H1 (cell line): ENCODE measurements around the gene CEBPG. TPM values are rescaled to one million over a fixed set of nuclear protein-coding genes. Genes with fewer than 3 reads are reported as not detected.

Experiments used
- CTCF ChIA-PET: fragments of 300-600 bp; sonication (Branson Sonifier 250); formaldehyde crosslinking; loops from one replicate; lab custom pipeline; 2021; ENCODE audit not compliant: partially characterized antibody; lab: Charles Lee
- POLR2A ChIA-PET: fragments of 300-600 bp; sonication (Branson Sonifier 250); formaldehyde crosslinking; loops from one replicate; lab custom pipeline; 2021; ENCODE audit warnings: inconsistent platforms; ENCODE audit not compliant: partially characterized antibody; lab: Charles Lee
- DNase-seq, 2 experiments: peaks; one replicate each; pipeline versions ENCODE4 v3.0.0 to v3.0.0-alpha.2; 2010 to 2022; ENCODE audit warnings: low spot score in 2 of 2, low read depth in 1 of 2, mixed read lengths in 1 of 2
- FAIRE-seq: peaks from 2 replicates; lab custom pipeline; 2011; peaks lifted over from hg19 to GRCh38; lab: Jason Lieb, UNC
- H2AFZ ChIP-seq: 2 replicates; pipeline ENCODE4 v1.8.1; 2012; ENCODE audit warnings: low read length, inconsistent platforms
- H2AK5ac ChIP-seq: 2 replicates; pipeline ENCODE4 v1.6.1; 2013; ENCODE audit warnings: low read depth, low read length
- H2BK120ac ChIP-seq: replicated peaks from 2 replicates; pipeline ENCODE3; 2013; ENCODE audit warnings: low read depth, low read length, inconsistent platforms
- H2BK12ac ChIP-seq: 2 replicates; pipeline ENCODE4 v1.6.1; 2013; ENCODE audit warnings: low read depth, low read length
- H2BK15ac ChIP-seq: 2 replicates; pipeline ENCODE4 v1.6.1; 2013; ENCODE audit warnings: low read length
- H2BK20ac ChIP-seq: 2 replicates; pipeline ENCODE4 v1.6.1; 2013; ENCODE audit warnings: low read length
- H2BK5ac ChIP-seq: 2 replicates; pipeline ENCODE4 v1.6.1; 2013; ENCODE audit warnings: low read depth, low read length
- H3K14ac ChIP-seq: 2 replicates; pipeline ENCODE4 v1.6.1; 2013; ENCODE audit warnings: inconsistent platforms; ENCODE audit not compliant: insufficient read length
- H3K18ac ChIP-seq: 2 replicates; pipeline ENCODE4 v1.6.1; 2013; ENCODE audit warnings: low read length; ENCODE audit errors: extremely low read depth
- H3K23ac ChIP-seq: 2 replicates; pipeline ENCODE4 v1.6.1; 2013; ENCODE audit warnings: inconsistent platforms; ENCODE audit not compliant: insufficient read length
- H3K23me2 ChIP-seq: 2 replicates; pipeline ENCODE4 v1.6.1; 2013; ENCODE audit warnings: low read depth, low read length
- H3K27ac ChIP-seq: 2 replicates; pipeline ENCODE4 v1.6.1; 2011; ENCODE audit warnings: low read depth, low read length, inconsistent platforms
- H3K27me3 ChIP-seq, 4 experiments: replicated peaks in 1 of 4; 1 replicate in 1 of 4; 2 replicates in 3 of 4; pipeline versions ENCODE4 v1.6.1 to v1.8.1; 2011 to 2013; ENCODE audit warnings: low read length in 3 of 4, mild to moderate bottlenecking in 3 of 4, inconsistent platforms in 2 of 4, mixed read lengths in 2 of 4, moderate library complexity in 1 of 4; ENCODE audit not compliant: control insufficient read depth in 3 of 4, insufficient read depth in 3 of 4; ENCODE audit errors: extremely low read depth in 1 of 4
- H3K36me3 ChIP-seq, 4 experiments: 2 replicates each; pipeline versions ENCODE4 v1.6.1 to v1.8.1; 2011 to 2013; ENCODE audit warnings: mild to moderate bottlenecking in 4 of 4, low read length in 3 of 4, moderate library complexity in 2 of 4, control low read depth in 1 of 4, inconsistent platforms in 1 of 4; ENCODE audit not compliant: insufficient read depth in 4 of 4, control insufficient read depth in 2 of 4
- H3K4ac ChIP-seq: replicated peaks from 2 replicates; pipeline ENCODE3; 2013; ENCODE audit warnings: low read length, low read depth, mixed read lengths, inconsistent platforms; ENCODE audit not compliant: insufficient read length
- H3K4me1 ChIP-seq, 4 experiments: replicated peaks in 1 of 4; 1 replicate in 1 of 4; 2 replicates in 3 of 4; pipeline versions ENCODE4 v1.6.1 to v1.8.1; 2011 to 2013; ENCODE audit warnings: low read length in 3 of 4, inconsistent platforms in 2 of 4, mixed read lengths in 1 of 4; ENCODE audit not compliant: insufficient read depth in 4 of 4, control insufficient read depth in 3 of 4
- H3K4me2 ChIP-seq, 2 experiments: 2 replicates each; pipeline versions ENCODE4 v1.6.1 to v1.8.1; 2011 to 2013; ENCODE audit warnings: low read depth in 2 of 2, low read length in 2 of 2, control low read depth in 1 of 2, inconsistent platforms in 1 of 2, mild to moderate bottlenecking in 1 of 2; ENCODE audit not compliant: insufficient read depth in 1 of 2
- H3K4me3 ChIP-seq, 4 experiments: fragments of 200-600, 300-600 bp in 1 of 4; sonication (generic), shearing (Covaris generic), sonication (Bioruptor Twin) in 1 of 4; 2 replicates each; pipeline versions ENCODE4 v1.5.1 to v1.8.1; 2011 to 2016; ENCODE audit warnings: low read length in 4 of 4, low read depth in 3 of 4, control low read depth in 2 of 4, inconsistent platforms in 2 of 4, mild to moderate bottlenecking in 2 of 4, mixed read lengths in 1 of 4, moderate library complexity in 1 of 4; ENCODE audit not compliant: insufficient read depth in 2 of 4; ENCODE audit errors: extremely low read depth in 1 of 4
- H3K56ac ChIP-seq: replicated peaks from 2 replicates; pipeline ENCODE3; 2013; ENCODE audit warnings: low read depth, mild to moderate bottlenecking, mixed read lengths, low read length, inconsistent platforms; ENCODE audit not compliant: insufficient read length
- H3K79me1 ChIP-seq: 2 replicates; pipeline ENCODE4 v1.6.1; 2013; ENCODE audit warnings: low read depth, low read length, control low read depth
- H3K79me2 ChIP-seq, 2 experiments: 2 replicates each; pipeline versions ENCODE4 v1.6.1 to v1.8.1; 2012 to 2013; ENCODE audit warnings: low read length in 2 of 2, mild to moderate bottlenecking in 2 of 2, inconsistent platforms in 1 of 2; ENCODE audit not compliant: insufficient read depth in 2 of 2, control insufficient read depth in 1 of 2
- H3K9ac ChIP-seq, 4 experiments: replicated peaks in 1 of 4; 1 replicate in 1 of 4; 2 replicates in 3 of 4; pipeline versions ENCODE4 v1.6.1 to v1.8.1; 2011 to 2013; ENCODE audit warnings: low read depth in 3 of 4, low read length in 3 of 4, control low read depth in 2 of 4, mild to moderate bottlenecking in 2 of 4, moderate library complexity in 2 of 4, inconsistent platforms in 1 of 4; ENCODE audit errors: extremely low read depth in 1 of 4
- H3K9me3 ChIP-seq, 2 experiments: 2 replicates each; pipeline versions ENCODE4 v1.6.1 to v1.8.1; 2012 to 2013; ENCODE audit warnings: mild to moderate bottlenecking in 2 of 2, moderate library complexity in 2 of 2, control low read depth in 1 of 2, inconsistent platforms in 1 of 2, low read depth in 1 of 2, low read length in 1 of 2, mixed read lengths in 1 of 2; ENCODE audit not compliant: insufficient read depth in 2 of 2
- H4K20me1 ChIP-seq, 2 experiments: replicated peaks in 1 of 2; 2 replicates each; pipeline versions ENCODE3 to v1.8.1; 2011 to 2013; ENCODE audit warnings: inconsistent platforms in 2 of 2, low read length in 2 of 2, mild to moderate bottlenecking in 1 of 2; ENCODE audit not compliant: insufficient read depth in 2 of 2, control insufficient read depth in 1 of 2
- H4K5ac ChIP-seq: 2 replicates; pipeline ENCODE4 v1.6.1; 2013; ENCODE audit warnings: low read length, low read depth, mixed read lengths, inconsistent platforms; ENCODE audit not compliant: insufficient read length
- H4K8ac ChIP-seq: 2 replicates; pipeline ENCODE4 v1.8.0; 2013; ENCODE audit warnings: mild to moderate bottlenecking, moderate library complexity, low read length, inconsistent platforms; ENCODE audit not compliant: insufficient read depth; ENCODE audit errors: extremely low read depth
- H4K91ac ChIP-seq: replicated peaks from 2 replicates; pipeline ENCODE3; 2013; ENCODE audit warnings: low read length, mixed read lengths, inconsistent platforms; ENCODE audit not compliant: insufficient read length
- CBX5 ChIP-seq: fragments of 300-800, 300-1000 bp; sonication (generic); IDR thresholded peaks from 2 replicates; pipeline ENCODE4 v1.7.1; 2016; ENCODE audit warnings: antibody characterized with exemption, low read length, low read depth
- CHD1 ChIP-seq: IDR thresholded peaks from 2 replicates; pipeline ENCODE4 v1.6.1; 2012; ENCODE audit warnings: low read depth, low read length, improper control_type of control experiment
- CREB1 ChIP-seq: IDR thresholded peaks from 2 replicates; pipeline ENCODE4 v1.6.1; 2012; ENCODE audit warnings: inconsistent platforms
- GABPA ChIP-seq: IDR thresholded peaks from 2 replicates; pipeline ENCODE4 v1.6.1; 2011; ENCODE audit warnings: mild to moderate bottlenecking, low read length, moderate library complexity, borderline replicate concordance; ENCODE audit not compliant: insufficient read depth
- HDAC2 ChIP-seq, 2 experiments: fragments of 300-600 bp in 1 of 2; sonication (generic) in 1 of 2; IDR thresholded peaks; 2 replicates each; pipeline ENCODE4 v1.6.1; 2011 to 2012; ENCODE audit warnings: low read depth in 2 of 2, low read length in 2 of 2, mild to moderate bottlenecking in 2 of 2, moderate library complexity in 2 of 2, borderline replicate concordance in 1 of 2, inconsistent platforms in 1 of 2
- KDM4A ChIP-seq: IDR thresholded peaks from one replicate; pipeline ENCODE4 v1.7.1; 2012; ENCODE audit warnings: low read depth, mild to moderate bottlenecking, moderate library complexity, low read length, inconsistent platforms; ENCODE audit not compliant: severe bottlenecking
- NRF1 ChIP-seq: IDR thresholded peaks from 2 replicates; pipeline ENCODE4 v1.6.1; 2011; ENCODE audit warnings: mild to moderate bottlenecking, low read depth, low read length, improper control_type of control experiment
- PHF8 ChIP-seq: fragments of 200-600 bp; sonication (generic); conservative IDR thresholded peaks from 2 replicates; pipeline ENCODE4 v1.7.1; 2012; ENCODE audit warnings: low read depth, mild to moderate bottlenecking, inconsistent platforms, low read length, moderate library complexity
- SAP30 ChIP-seq: fragments of 300-600 bp; sonication (generic); IDR thresholded peaks from 2 replicates; pipeline ENCODE4 v1.7.1; 2012; ENCODE audit warnings: low read length, moderate library complexity, mild to moderate bottlenecking, inconsistent platforms; ENCODE audit not compliant: insufficient read depth, insufficient replicate concordance
- SP1 ChIP-seq: IDR thresholded peaks from 2 replicates; pipeline ENCODE4 v1.6.1; 2011; ENCODE audit warnings: low read depth, low read length
- WGBS, 2 experiments: shearing (Covaris generic) in 1 of 2; methylation state at CpG; one replicate each; pipeline versions ENCODE4 v1.1.6 to v1.1.7; 2013 to 2015; ENCODE audit warnings: low lambda C conversion rate in 2 of 2, mixed read lengths in 2 of 2, inconsistent platforms in 1 of 2, low coverage in 1 of 2, missing lambda C conversion rate in 1 of 2; ENCODE audit not compliant: insufficient replicate concordance in 2 of 2, insufficient coverage in 1 of 2, insufficient read length in 1 of 2; ENCODE audit errors: extremely low coverage in 1 of 2, missing lambda C conversion rate in 1 of 2; 5-methylcytosine and 5-hydroxymethylcytosine counted together
- polyA plus RNA-seq, 7 experiments: library from polyadenylated mRNA; depleted of rRNA in 3 of 7; stranded (reverse) in 5 of 7; unstranded in 2 of 7; fragments of >200 nt in 5 of 7; fragments of 200-250 nt in 2 of 7; gene quantifications; 1 replicate in 5 of 7; 2 replicates in 1 of 7; 4 replicates in 1 of 7; pipeline versions ENCODE4 v1.2.1 to v1.2.3, GENCODE V29; 2011 to 2013; ENCODE audit warnings: missing spikeins in 2 of 7, mixed read lengths in 2 of 7
- total RNA-seq: library from RNA; stranded (reverse); fragmentation: NEBNext Ultra II Directional; extraction: Animal tissue kit (Norgen Biotek cat#: 25700); gene quantifications from 2 replicates; pipeline ENCODE4 v1.2.1, GENCODE V29; 2021

The CEBPG gene
- total and polyA plus RNA-seq, 2 of the 8 experiments (the other 6 are each of a cell fraction or from before 2014, with no cell fraction given), result 12.3 to 35.4 TPM

- H4K91ac ChIP-seq, result no peak overlapping the region
- TF ChIP-seq CBX5 (no peak), GABPA (no peak), PHF8 (no peak), CHD1 (no peak), HDAC2 (IDR thresholded peaks at IDR 0.05; ENCODE audit: borderline replicate concordance in 1 of 2, low read depth in 2 of 2, low read length in 2 of 2) (no peak), CREB1 (no peak), SAP30 (no peak), KDM4A (no peak), NRF1 (no peak), SP1 (no peak)
- H3K79me1 ChIP-seq, result no peaks in the 10 kb centered on the region
- DNase-seq, result no peak
- H3K56ac ChIP-seq, result no peak overlapping the region
- ChIA-PET POLR2A (interaction anchor here (0.8 to 1.1 kb wide), 2 partner anchors 148 to 168 kb away, joined by 3 read pairs; no protein-coding TSS in a partner anchor), CTCF (interaction anchor here (0.7 to 24.5 kb wide), 7 partner anchors 12 to 368 kb away, joined by 3 to 426 read pairs (median 4); no protein-coding TSS in a partner anchor)
- no peak overlapping the region for H2AFZ ChIP-seq
- H3K14ac ChIP-seq, result no peak overlapping the region
- no peak overlapping the region for H2BK120ac ChIP-seq
- H4K5ac ChIP-seq, result no peak overlapping the region
- FAIRE-seq, result no peak
- peaks cover 0 to 6% (median 5%) of the 10 kb centered on the region in 4 experiments; a peak in 5 of 7 replicates for H3K4me1 ChIP-seq
- peaks cover 2 to 3% of the 10 kb centered on the region in 2 experiments for H4K20me1 ChIP-seq
- no peaks in the 10 kb centered on the region for H3K79me2 ChIP-seq
- H2AK5ac ChIP-seq, result no peak overlapping the region
- no peak overlapping the region for H3K23ac ChIP-seq
- H3K27ac ChIP-seq, result no peak overlapping the region
- no peaks in the 10 kb centered on the region for H3K9me3 ChIP-seq
- H2BK20ac ChIP-seq, result no peak overlapping the region
- no peak overlapping the region for H3K4me3 ChIP-seq
- H3K36me3 ChIP-seq, result no peaks in the 10 kb centered on the region
- WGBS, 2 experiments, result 93% methylated on average over 16 of the region's 18 CpGs; no CpG with 5 or more reads in 1 of the 2 experiments
- H3K27me3 ChIP-seq, result no peaks in the 10 kb centered on the region
- H3K4ac ChIP-seq, result no peak overlapping the region
- no peak overlapping the region for H2BK5ac ChIP-seq
- H2BK12ac ChIP-seq, result no peak overlapping the region
- H2BK15ac ChIP-seq, result no peak overlapping the region
- H3K18ac ChIP-seq, result no peak overlapping the region
- H3K23me2 ChIP-seq, result no peaks in the 10 kb centered on the region
- no peak overlapping the region for H3K4me2 ChIP-seq
- no peak overlapping the region for H4K8ac ChIP-seq
- no peak overlapping the region for H3K9ac ChIP-seq
Observed at GRCh38 chr19:33403221-33403972, 29.9 kb downstream of the CEBPG start.
